T1000 (cell line): ENCODE results near the gene ZCCHC8.
"Not testable (repeated sequence)": the region's sequence is repeated elsewhere in the genome, so short reads cannot be mapped to it uniquely, and the experiment has no call there.

Experiments used
- DNase-seq: peaks from one replicate; lab custom pipeline; 2025; ENCODE audit warnings: mixed read lengths; lab: John Stamatoyannopoulos, UW

Gene ZCCHC8

GRCh38 chr12:122471324-122472226, 29.2 kb downstream of the ZCCHC8 start:
- DNase-seq: no peak

- not testable (repeated sequence) for DNase-seq
These were observed 30.2 kb downstream of the ZCCHC8 start for GRCh38 chr12:122470576-122470975.

DNA sequence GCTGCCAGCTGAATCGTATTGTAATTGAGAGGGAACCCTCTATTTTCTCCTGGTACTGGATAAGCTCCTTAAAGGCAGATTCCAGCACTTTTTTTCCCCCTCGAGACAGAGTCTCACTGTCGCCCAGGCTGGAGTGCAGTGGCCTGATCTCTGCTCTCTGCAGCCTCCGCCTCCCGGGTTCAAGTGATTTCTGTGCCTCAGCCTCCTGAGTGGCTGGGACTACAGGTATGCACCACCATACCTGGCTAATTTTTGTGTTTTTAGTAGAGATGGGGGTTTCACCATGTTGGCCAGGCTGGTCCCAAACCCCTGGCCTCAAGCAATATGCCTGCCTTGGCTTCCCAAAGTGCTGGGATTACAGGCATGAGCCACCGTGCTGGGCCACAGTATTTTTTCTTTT, 30.9 kb downstream of the ZCCHC8 start:
- not testable (repeated sequence) for DNase-seq

GRCh38 chr12:122467983-122468382, 32.7 kb downstream of the ZCCHC8 start:
- DNase-seq: no peak

GRCh38 chr12:122464317-122465042, 36.3 kb downstream of the ZCCHC8 start:
- peak; percentile 99 for DNase-seq

GRCh38 chr12:122460641-122461040, 40.1 kb downstream of the ZCCHC8 start:
- DNase-seq: no peak

DNA sequence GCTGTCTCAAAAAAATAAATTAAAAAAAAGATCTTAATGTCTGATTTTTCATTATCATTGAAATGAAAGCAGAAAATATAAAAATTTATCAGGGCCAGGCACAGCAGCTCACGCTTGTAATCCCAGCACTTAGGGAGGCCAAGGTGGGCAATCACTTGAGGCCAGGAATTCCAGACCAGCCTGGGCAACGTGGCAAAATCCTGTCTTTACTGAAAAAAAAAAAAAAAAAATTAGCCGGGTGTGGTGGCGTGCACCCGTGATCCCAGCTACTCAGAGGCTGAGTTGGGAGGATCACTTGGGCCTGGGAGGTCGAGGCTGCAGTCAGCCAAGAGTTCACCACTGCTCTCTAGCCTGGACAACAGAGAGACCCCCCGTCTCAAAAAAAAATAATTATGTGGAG, 40.7 kb downstream of the ZCCHC8 start:
- DNase-seq: no peak

DNA sequence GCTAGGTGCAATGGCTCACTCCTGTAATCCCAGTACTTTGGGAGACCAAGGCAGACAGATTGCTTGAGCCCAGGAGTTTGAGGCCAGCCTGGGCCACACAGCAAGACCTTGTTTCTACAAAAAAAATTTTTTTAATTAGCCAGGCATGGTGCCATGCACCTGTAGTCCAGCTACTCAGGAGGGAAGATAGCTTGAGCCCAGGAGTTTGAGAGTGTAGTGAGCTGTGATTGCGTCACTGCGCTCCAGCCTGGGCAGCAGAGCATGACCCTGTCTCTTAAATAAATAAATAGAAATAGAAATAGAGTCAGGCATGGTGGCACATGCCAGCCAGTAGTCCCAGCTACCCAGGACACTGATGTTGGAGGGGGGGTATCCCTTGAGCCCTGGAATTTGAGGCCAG, 41.5 kb downstream of the ZCCHC8 start:
- no peak for DNase-seq

DNA sequence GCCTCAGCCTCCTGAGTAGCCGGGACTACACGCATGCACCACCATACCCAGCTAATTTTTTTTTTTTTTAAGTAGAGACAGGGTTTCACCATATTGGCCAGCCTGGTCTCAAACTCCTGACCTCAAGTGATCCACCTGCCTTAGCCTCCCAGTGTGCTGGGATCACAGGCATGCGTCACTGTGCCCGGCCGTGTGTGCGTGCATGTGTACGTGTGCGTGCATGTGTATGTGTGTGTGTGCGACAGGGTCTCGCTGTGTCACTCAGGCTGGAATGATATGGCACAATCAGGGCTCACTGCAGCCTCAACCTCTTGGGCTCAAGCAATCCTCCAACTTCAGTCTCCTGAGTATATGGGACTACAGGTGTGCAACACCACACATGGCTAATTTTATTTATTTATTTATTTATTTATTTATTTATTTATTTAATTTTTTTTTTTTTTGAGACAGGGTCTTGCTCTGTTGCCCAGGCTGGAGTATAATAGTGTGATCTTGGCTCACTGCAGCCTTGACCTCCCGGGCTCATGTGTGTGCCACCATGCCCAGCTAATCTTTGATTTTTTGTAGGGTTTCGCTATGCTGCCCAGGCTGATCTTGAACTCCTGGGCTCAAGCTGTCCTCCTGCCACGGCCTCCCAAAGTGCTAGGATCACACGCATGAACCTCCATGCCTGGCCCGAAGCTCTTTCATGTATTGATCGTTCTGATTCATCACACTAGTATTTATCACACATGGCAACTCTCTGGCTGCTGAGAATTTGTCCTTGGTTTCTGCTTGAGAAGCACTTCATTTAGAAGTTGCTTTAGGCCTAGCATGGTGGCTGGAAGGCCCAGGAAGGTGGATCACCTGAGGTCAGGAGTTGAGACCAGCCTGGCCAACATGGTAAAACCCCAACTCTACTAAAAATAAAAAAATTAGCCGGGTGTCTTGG, 42.4 kb downstream of the ZCCHC8 start:
- no peak for DNase-seq

GRCh38 chr12:122457627-122458026, 43.1 kb downstream of the ZCCHC8 start:
- DNase-seq: no peak

DNA sequence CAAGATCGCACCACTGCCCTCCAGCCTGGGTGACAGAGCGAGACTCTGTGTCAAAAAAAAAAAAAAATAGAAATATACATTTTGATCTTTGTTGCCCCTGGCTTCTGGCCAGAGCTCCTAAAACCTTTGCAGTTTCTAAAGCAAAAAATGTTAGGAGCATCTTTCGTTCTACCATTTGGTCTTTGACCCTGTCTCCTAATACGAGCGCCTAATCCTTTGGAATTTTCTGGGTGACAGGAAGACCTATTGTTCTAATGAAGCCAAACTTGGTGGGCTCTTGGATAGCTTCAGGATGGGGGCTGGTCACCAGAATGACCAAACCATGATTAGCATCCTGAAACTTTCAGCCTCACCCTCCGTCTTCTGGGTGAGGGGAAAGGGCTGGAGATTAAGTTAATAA, 46.0 kb downstream of the ZCCHC8 start:
- no peak for DNase-seq

GRCh38 chr12:122454250-122454721, 46.4 kb downstream of the ZCCHC8 start:
- no peak for DNase-seq

- DNase-seq: no peak
These were observed 47.9 kb downstream of the ZCCHC8 start for GRCh38 chr12:122452701-122453285.

DNA sequence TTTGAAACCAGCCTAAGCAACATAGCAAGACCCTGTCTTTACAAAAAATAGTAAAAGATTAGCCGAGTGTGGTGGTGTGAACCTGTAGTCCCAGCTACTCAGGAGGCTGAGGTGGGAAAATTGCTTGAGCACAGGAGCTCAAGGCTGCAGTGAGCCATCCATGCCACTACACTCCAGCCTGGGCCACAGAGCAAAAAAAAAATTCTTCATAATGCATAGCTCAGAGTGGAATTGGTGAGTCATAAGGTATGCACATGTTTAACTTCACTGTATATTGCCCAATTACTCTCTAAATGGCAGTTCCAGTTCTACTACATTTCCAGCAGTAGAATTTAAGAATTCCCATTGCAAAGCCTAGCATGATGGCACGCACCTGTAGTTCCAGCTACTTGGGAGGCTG, 51.4 kb downstream of the ZCCHC8 start:
- DNase-seq: no peak

GRCh38 chr12:122447825-122448224, 52.9 kb downstream of the ZCCHC8 start:
- not testable (repeated sequence) for DNase-seq

- not testable (repeated sequence) for DNase-seq
These were observed 54.3 kb downstream of the ZCCHC8 start for GRCh38 chr12:122446390-122446789.

GRCh38 chr12:122444071-122444470, 56.7 kb downstream of the ZCCHC8 start:
- not testable (repeated sequence) for DNase-seq

DNA sequence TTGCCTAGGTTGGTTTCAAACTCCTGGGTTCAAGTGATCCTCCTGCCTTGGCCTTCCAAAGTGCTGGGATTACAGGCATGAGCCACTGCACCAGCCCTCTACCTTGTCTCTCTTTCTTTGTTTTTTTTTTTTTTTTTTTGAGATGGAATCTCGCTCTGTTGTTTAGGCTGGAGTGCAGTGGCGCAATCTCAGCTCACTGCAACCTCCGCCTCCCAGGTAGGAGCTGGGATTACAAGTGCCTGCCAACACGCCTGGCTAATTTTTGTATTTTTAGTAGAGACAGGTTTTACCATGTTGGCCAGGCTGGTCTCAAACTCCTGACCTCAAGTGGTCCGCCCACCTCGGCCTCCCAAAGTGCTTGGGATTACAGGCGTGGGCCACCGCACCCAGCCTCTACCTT, 61.9 kb downstream of the ZCCHC8 start:
- not testable (repeated sequence) for DNase-seq

- DNase-seq: peak; percentile 76
These were observed 63.0 kb downstream of the ZCCHC8 start for GRCh38 chr12:122437656-122438121.

DNA sequence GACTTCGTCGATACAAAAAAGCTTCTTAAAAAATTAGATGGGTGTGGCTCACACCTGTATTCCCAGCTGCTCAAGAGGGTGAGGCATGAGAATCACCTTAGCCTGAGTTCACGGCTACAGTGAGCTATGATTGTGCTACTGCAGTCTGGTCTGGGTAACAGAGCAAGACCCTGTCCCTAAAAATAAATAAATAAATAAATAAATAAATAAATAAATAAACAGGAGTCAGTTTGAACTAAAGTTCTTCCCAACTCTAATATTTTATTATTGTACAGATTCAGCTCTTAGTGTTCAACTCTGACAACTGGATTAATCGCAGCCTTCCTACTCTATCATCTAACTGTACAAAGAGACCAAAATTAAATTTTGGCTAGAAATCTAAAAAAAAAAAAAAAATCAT, 65.5 kb downstream of the ZCCHC8 start:
- no peak for DNase-seq

DNA sequence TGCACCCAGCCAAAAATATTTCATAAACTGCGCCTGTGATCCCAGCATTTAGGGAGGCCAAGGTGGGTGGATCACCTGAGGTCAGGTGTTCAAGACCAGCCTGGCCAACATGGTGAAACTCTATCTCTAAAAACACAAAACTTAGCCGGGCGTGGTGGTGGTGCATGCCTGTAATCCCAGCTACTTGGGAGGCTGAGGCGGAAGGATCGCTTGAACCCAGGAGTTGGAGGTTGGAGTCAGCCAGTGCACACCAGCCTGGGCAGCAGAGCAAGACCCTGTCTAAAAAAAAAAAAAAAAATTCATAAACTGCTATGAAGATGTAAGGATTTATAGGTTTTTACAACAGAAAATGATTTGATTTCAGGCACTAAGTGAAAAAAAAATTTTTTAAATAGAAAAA, 71.7 kb downstream of the ZCCHC8 start:
- not testable (repeated sequence) for DNase-seq
